HCT116 (cell line): ENCODE data around the gene NFIB. TPM values are rescaled to one million over a fixed set of nuclear protein-coding genes. Genes with fewer than 3 reads are reported as not detected.

Source experiments
- ATAC-seq: fragments of 200-7000 bp; cut with Tn5 transposase; 2 replicates; pipeline ENCODE4 v1.9.1; 2020; ENCODE audit warnings: mild to moderate bottlenecking, moderate library complexity
- BruUV-seq: library from RNA; stranded (reverse); fragments of 400-500 nt; replicated peaks from 2 replicates; lab custom pipeline; 2021; lab: Mats Ljungman, UMichigan
- CTCF ChIA-PET: fragments of 300-600 bp; sonication (Branson Sonifier 250); formaldehyde crosslinking; loops from one replicate; lab custom pipeline; 2021; ENCODE audit warnings: antibody characterized with exemption; lab: Charles Lee
- POLR2A ChIA-PET: fragments of 300-600, 350-600 bp; sonication (Branson Sonifier 250); formaldehyde crosslinking; loops from one replicate; lab custom pipeline; 2021; ENCODE audit warnings: antibody characterized with exemption; lab: Charles Lee
- RAD21 ChIA-PET, 2 experiments: fragments of 300-600 bp; sonication (Branson Sonifier 250); formaldehyde crosslinking; loops; one replicate each; lab custom pipeline; 2023; ENCODE audit warnings: low total read pairs in 2 of 2; ENCODE audit not compliant: uncharacterized antibody in 2 of 2, unreplicated experiment in 2 of 2, low non-redundant PET in 1 of 2; lab: Charles Lee
- DNase-seq: peaks from one replicate; pipeline ENCODE4 v3.0.0-alpha.2; 2010; ENCODE audit warnings: low read depth, low spot score
- H2AFZ ChIP-seq: fragments of 200-600 bp; shearing (Covaris generic), sonication (generic); 2 replicates; pipeline ENCODE4 v1.6.1; 2017; ENCODE audit warnings: low read depth, mixed run types, mixed read lengths, antibody characterized with exemption, low read length; ENCODE audit not compliant: poor library complexity, severe bottlenecking
- H3K27ac ChIP-seq: 2 replicates; pipeline ENCODE4 v1.5.1; 2012; ENCODE audit warnings: low read depth, low read length
- H3K27me3 ChIP-seq: fragments of 200-600 bp; sonication (generic); 2 replicates; pipeline ENCODE4 v1.6.1; 2016; ENCODE audit warnings: mixed run types, low read length, mixed read lengths; ENCODE audit not compliant: insufficient read depth
- H3K36me3 ChIP-seq, 2 experiments: fragments of 200-500 bp in 1 of 2; fragments of 200-600 bp in 1 of 2; sonication (Bioruptor generic) in 1 of 2; sonication (generic) in 1 of 2; 2 replicates each; pipeline versions ENCODE4 v1.5.1 to v1.6.1; 2014 to 2016; ENCODE audit warnings: low read length in 2 of 2, inconsistent platforms in 1 of 2, mixed read lengths in 1 of 2, mixed run types in 1 of 2; ENCODE audit not compliant: insufficient read depth in 2 of 2, control insufficient read depth in 1 of 2
- H3K4me1 ChIP-seq, 2 experiments: fragments of 200-600 bp in 1 of 2; sonication (generic) in 1 of 2; 2 replicates each; pipeline versions ENCODE4 v1.5.1 to v1.6.1; 2012 to 2017; ENCODE audit warnings: low read length in 2 of 2, inconsistent platforms in 1 of 2, mild to moderate bottlenecking in 1 of 2, mixed read lengths in 1 of 2, mixed run types in 1 of 2, moderate library complexity in 1 of 2; ENCODE audit not compliant: insufficient read depth in 2 of 2, control insufficient read depth in 1 of 2
- H3K4me2 ChIP-seq: fragments of 200-600 bp; sonication (generic); 2 replicates; pipeline ENCODE4 v1.6.1; 2017; ENCODE audit warnings: mixed run types, low read length, mixed read lengths
- H3K4me3 ChIP-seq, 2 experiments: fragments of 200-600 bp in 1 of 2; sonication (generic) in 1 of 2; replicated peaks in 1 of 2; 2 replicates each; pipeline ENCODE4 v1.5.1; 2011 to 2016; ENCODE audit warnings: low read length in 2 of 2, control low read depth in 1 of 2, low read depth in 1 of 2, mild to moderate bottlenecking in 1 of 2, mixed read lengths in 1 of 2, mixed run types in 1 of 2
- H3K79me2 ChIP-seq: fragments of 200-600 bp; sonication (generic); 2 replicates; pipeline ENCODE4 v1.6.1; 2017; ENCODE audit warnings: mild to moderate bottlenecking, mixed run types, low read length, moderate library complexity, mixed read lengths; ENCODE audit not compliant: insufficient read depth
- H3K9ac ChIP-seq: fragments of 200-600 bp; sonication (generic); 2 replicates; pipeline ENCODE4 v1.6.1; 2016; ENCODE audit warnings: low read length, mixed read lengths
- H3K9me2 ChIP-seq: fragments of 200-600 bp; sonication (generic), shearing (Covaris generic); 2 replicates; pipeline ENCODE4 v1.6.1; 2017; ENCODE audit warnings: mixed run types, mild to moderate bottlenecking, moderate library complexity; ENCODE audit not compliant: insufficient read depth
- H3K9me3 ChIP-seq, 2 experiments: fragments of 200-500 bp in 1 of 2; fragments of 200-600 bp in 1 of 2; sonication (Bioruptor generic) in 1 of 2; sonication (generic) in 1 of 2; 2 replicates each; pipeline ENCODE4 v1.6.1; 2014 to 2017; ENCODE audit warnings: low read length in 2 of 2, mixed read lengths in 2 of 2, inconsistent platforms in 1 of 2, low read depth in 1 of 2, mild to moderate bottlenecking in 1 of 2, mixed run types in 1 of 2, moderate library complexity in 1 of 2; ENCODE audit not compliant: control insufficient read depth in 1 of 2, insufficient read depth in 1 of 2
- H4K20me1 ChIP-seq: fragments of 200-600 bp; sonication (generic), shearing (Covaris generic); 2 replicates; pipeline ENCODE4 v1.6.1; 2017; ENCODE audit warnings: mixed run types, mild to moderate bottlenecking, moderate library complexity; ENCODE audit not compliant: insufficient read depth
- CBX3 ChIP-seq: IDR thresholded peaks from 2 replicates; pipeline ENCODE4 v1.6.1; 2012; ENCODE audit warnings: low read depth
- EGR1 ChIP-seq: IDR thresholded peaks from 2 replicates; pipeline ENCODE4 v1.6.1; 2012; ENCODE audit warnings: low read depth
- ELF1 ChIP-seq: IDR thresholded peaks from 2 replicates; pipeline ENCODE4 v1.6.1; 2012; ENCODE audit warnings: low read depth, borderline replicate concordance
- EZH2phosphoT487 ChIP-seq: fragments of 200-600 bp; IDR thresholded peaks from 2 replicates; pipeline ENCODE4 v1.6.1; 2018; ENCODE audit warnings: antibody characterized with exemption, borderline replicate concordance
- FOSL1 ChIP-seq: IDR thresholded peaks from 2 replicates; pipeline ENCODE4 v1.6.1; 2012; ENCODE audit warnings: low read depth
- JUND ChIP-seq: IDR thresholded peaks from 2 replicates; pipeline ENCODE4 v1.6.1; 2012
- POLR2AphosphoS5 ChIP-seq: IDR thresholded peaks from 2 replicates; pipeline ENCODE4 v1.6.1; 2011; ENCODE audit warnings: mild to moderate bottlenecking, low read depth, low read length, moderate library complexity
- SRF ChIP-seq: IDR thresholded peaks from 2 replicates; pipeline ENCODE4 v1.6.1; 2012; ENCODE audit warnings: low read depth
- TCF7L2 ChIP-seq: IDR thresholded peaks from 2 replicates; pipeline ENCODE4 v1.7.0; 2011; ENCODE audit warnings: borderline replicate concordance, inconsistent platforms; ENCODE audit not compliant: insufficient read depth, insufficient read length; ENCODE audit errors: extremely low read depth
- ZFX ChIP-seq: fragments of 450-650 bp; IDR thresholded peaks from 2 replicates; pipeline ENCODE4 v1.6.1; 2017
- ZNF274 ChIP-seq: fragments of 200-500 bp; sonication (Bioruptor generic); IDR thresholded peaks from 2 replicates; pipeline ENCODE4 v1.6.1; 2014; ENCODE audit warnings: mild to moderate bottlenecking, low read depth, low read length, inconsistent platforms
- intact Hi-C: fragments of 100-400 bp; cut with micrococcal nuclease; formaldehyde crosslinking; loops from 2 replicates; pipeline ENCODE4 v1.10.0; 2022
- total RNA-seq: library from RNA; stranded (reverse); gene quantifications from one replicate; pipeline ENCODE4 v1.2.1, GENCODE V29; 2021; ENCODE audit not compliant: unreplicated experiment
- TF ChIP-seq, protein P1 (sequence below): IDR thresholded peaks from 2 replicates; pipeline ENCODE4 v1.6.1; 2012; ENCODE audit warnings: low read depth
- TF ChIP-seq, protein P2 (sequence below), 3 experiments: fragments of 200-600 bp in 1 of 3; sonication (generic) in 1 of 3; IDR thresholded peaks in 2 of 3; conservative IDR thresholded peaks in 1 of 3; 2 replicates each; pipeline ENCODE4 v1.5.1; 2012 to 2017; ENCODE audit warnings: low read depth in 2 of 3, low read length in 2 of 3, antibody characterized with exemption in 1 of 3, borderline replicate concordance in 1 of 3, control low read depth in 1 of 3, mild to moderate bottlenecking in 1 of 3, mixed read lengths in 1 of 3, mixed run types in 1 of 3, moderate library complexity in 1 of 3; ENCODE audit not compliant: insufficient read depth in 1 of 3
- TF ChIP-seq, protein P3 (sequence below): IDR thresholded peaks from 2 replicates; pipeline ENCODE4 v1.6.1; 2012
- TF ChIP-seq, protein P4 (sequence below): IDR thresholded peaks from 2 replicates; pipeline ENCODE4 v1.6.1; 2012
- TF ChIP-seq, protein P5 (sequence below): IDR thresholded peaks from 2 replicates; pipeline ENCODE4 v1.6.1; 2011; ENCODE audit warnings: mild to moderate bottlenecking, low read length, moderate library complexity; ENCODE audit not compliant: insufficient replicate concordance; ENCODE audit errors: extremely low read depth

NFIB gene
- total RNA-seq, 1 experiment from 2014 or later: 6.6 TPM

DNA sequence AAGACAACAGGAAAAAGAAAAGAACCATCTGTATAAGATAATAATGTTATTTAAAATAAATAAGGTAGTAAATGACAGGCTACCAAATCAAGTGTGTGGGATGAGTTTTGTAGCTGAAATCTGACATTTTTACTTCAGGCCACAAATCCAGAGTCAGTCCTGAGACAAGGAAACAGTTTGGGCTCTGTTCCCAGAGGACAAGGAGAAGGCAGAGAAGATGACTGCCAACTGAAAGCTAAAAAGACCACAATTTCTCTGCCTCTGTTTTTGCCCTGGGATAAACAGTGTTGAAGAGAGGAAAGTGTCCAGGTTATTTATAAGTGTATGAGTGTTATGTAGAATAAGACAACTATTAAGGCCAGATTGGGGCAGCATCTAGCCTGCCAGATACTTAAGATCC is 180.5 kb downstream of the NFIB start:
- no peak for DNase-seq
- Histone ChIP-seq H3K36me3 (no peaks in the 10 kb centered on the region), H3K9ac (no peak overlapping the region), H3K27ac (no peak overlapping the region), H3K4me1 (no peaks in the 10 kb centered on the region), H3K9me2 (no peaks in the 10 kb centered on the region), H3K9me3 (no peaks in the 10 kb centered on the region), H3K4me2 (no peak overlapping the region), H3K79me2 (no peaks in the 10 kb centered on the region), H3K27me3 (no peaks in the 10 kb centered on the region), H3K4me3 (no peak overlapping the region), H2AFZ (no peak overlapping the region), H4K20me1 (no peaks in the 10 kb centered on the region)
- RAD21 ChIA-PET: no interaction called here
- CTCF ChIA-PET: interaction anchor here (0.7 kb wide), 1 partner anchor 8 kb away, joined by 3 read pairs; no protein-coding TSS in a partner anchor
- no peak for ATAC-seq
- no TSS peak for BruUV-seq
- POLR2A ChIA-PET: no interaction called here
- intact Hi-C loops: no loop called here
- TF ChIP-seq, protein P1, sequence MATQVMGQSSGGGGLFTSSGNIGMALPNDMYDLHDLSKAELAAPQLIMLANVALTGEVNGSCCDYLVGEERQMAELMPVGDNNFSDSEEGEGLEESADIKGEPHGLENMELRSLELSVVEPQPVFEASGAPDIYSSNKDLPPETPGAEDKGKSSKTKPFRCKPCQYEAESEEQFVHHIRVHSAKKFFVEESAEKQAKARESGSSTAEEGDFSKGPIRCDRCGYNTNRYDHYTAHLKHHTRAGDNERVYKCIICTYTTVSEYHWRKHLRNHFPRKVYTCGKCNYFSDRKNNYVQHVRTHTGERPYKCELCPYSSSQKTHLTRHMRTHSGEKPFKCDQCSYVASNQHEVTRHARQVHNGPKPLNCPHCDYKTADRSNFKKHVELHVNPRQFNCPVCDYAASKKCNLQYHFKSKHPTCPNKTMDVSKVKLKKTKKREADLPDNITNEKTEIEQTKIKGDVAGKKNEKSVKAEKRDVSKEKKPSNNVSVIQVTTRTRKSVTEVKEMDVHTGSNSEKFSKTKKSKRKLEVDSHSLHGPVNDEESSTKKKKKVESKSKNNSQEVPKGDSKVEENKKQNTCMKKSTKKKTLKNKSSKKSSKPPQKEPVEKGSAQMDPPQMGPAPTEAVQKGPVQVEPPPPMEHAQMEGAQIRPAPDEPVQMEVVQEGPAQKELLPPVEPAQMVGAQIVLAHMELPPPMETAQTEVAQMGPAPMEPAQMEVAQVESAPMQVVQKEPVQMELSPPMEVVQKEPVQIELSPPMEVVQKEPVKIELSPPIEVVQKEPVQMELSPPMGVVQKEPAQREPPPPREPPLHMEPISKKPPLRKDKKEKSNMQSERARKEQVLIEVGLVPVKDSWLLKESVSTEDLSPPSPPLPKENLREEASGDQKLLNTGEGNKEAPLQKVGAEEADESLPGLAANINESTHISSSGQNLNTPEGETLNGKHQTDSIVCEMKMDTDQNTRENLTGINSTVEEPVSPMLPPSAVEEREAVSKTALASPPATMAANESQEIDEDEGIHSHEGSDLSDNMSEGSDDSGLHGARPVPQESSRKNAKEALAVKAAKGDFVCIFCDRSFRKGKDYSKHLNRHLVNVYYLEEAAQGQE: no peak
- TF ChIP-seq ZFX: no peak
- TF ChIP-seq ZNF274: no peak
- no peak for TF ChIP-seq POLR2AphosphoS5
- TF ChIP-seq FOSL1: no peak
- no peak for TF ChIP-seq EGR1
- TF ChIP-seq, protein P2, sequence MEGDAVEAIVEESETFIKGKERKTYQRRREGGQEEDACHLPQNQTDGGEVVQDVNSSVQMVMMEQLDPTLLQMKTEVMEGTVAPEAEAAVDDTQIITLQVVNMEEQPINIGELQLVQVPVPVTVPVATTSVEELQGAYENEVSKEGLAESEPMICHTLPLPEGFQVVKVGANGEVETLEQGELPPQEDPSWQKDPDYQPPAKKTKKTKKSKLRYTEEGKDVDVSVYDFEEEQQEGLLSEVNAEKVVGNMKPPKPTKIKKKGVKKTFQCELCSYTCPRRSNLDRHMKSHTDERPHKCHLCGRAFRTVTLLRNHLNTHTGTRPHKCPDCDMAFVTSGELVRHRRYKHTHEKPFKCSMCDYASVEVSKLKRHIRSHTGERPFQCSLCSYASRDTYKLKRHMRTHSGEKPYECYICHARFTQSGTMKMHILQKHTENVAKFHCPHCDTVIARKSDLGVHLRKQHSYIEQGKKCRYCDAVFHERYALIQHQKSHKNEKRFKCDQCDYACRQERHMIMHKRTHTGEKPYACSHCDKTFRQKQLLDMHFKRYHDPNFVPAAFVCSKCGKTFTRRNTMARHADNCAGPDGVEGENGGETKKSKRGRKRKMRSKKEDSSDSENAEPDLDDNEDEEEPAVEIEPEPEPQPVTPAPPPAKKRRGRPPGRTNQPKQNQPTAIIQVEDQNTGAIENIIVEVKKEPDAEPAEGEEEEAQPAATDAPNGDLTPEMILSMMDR (IDR thresholded peaks at IDR 0.05 in 2 of 3, conservative IDR thresholded peaks at IDR 0.05 in 1 of 3; ENCODE audit: borderline replicate concordance in 1 of 3, insufficient read depth in 1 of 3, low read depth in 2 of 3, low read length in 2 of 3): no peak
- TF ChIP-seq EZH2phosphoT487: no peak
- no peak for TF ChIP-seq ELF1
- TF ChIP-seq, protein P3, sequence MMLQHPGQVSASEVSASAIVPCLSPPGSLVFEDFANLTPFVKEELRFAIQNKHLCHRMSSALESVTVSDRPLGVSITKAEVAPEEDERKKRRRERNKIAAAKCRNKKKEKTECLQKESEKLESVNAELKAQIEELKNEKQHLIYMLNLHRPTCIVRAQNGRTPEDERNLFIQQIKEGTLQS: no peak
- TF ChIP-seq CBX3: no peak
- no peak for TF ChIP-seq TCF7L2
- TF ChIP-seq JUND: no peak
- TF ChIP-seq, protein P4, sequence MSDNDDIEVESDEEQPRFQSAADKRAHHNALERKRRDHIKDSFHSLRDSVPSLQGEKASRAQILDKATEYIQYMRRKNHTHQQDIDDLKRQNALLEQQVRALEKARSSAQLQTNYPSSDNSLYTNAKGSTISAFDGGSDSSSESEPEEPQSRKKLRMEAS: no peak
- TF ChIP-seq, protein P5, sequence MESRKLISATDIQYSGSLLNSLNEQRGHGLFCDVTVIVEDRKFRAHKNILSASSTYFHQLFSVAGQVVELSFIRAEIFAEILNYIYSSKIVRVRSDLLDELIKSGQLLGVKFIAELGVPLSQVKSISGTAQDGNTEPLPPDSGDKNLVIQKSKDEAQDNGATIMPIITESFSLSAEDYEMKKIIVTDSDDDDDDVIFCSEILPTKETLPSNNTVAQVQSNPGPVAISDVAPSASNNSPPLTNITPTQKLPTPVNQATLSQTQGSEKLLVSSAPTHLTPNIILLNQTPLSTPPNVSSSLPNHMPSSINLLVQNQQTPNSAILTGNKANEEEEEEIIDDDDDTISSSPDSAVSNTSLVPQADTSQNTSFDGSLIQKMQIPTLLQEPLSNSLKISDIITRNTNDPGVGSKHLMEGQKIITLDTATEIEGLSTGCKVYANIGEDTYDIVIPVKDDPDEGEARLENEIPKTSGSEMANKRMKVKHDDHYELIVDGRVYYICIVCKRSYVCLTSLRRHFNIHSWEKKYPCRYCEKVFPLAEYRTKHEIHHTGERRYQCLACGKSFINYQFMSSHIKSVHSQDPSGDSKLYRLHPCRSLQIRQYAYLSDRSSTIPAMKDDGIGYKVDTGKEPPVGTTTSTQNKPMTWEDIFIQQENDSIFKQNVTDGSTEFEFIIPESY: no peak
- TF ChIP-seq SRF: no peak
